ENCODE measurements around the gene DSP.
A peak's percentile ranks its signal among the peaks of the same experiment; 100 is the strongest.

The DSP gene

DNA sequence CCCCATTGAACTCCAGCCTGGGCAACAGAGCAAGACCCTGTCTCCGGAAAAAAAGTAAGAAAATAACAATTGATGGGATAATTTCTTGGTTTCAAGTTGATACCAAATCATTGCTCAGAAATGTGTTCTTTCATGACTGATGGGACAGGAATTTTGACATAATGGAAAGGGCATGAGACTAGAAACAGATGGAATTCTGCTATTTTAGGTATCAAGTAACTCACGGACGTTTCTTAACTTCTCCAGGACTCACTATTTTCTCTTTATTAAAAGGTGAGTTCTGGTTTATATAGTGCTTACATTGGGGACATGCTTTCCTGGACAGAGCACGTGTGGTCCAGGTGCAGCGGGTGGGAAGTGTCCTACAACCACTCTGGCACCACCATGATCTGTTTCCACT is 6.0 kb upstream of the DSP start:
- DNase-seq (ENCODE audit: low spot score), result no peak

DNA sequence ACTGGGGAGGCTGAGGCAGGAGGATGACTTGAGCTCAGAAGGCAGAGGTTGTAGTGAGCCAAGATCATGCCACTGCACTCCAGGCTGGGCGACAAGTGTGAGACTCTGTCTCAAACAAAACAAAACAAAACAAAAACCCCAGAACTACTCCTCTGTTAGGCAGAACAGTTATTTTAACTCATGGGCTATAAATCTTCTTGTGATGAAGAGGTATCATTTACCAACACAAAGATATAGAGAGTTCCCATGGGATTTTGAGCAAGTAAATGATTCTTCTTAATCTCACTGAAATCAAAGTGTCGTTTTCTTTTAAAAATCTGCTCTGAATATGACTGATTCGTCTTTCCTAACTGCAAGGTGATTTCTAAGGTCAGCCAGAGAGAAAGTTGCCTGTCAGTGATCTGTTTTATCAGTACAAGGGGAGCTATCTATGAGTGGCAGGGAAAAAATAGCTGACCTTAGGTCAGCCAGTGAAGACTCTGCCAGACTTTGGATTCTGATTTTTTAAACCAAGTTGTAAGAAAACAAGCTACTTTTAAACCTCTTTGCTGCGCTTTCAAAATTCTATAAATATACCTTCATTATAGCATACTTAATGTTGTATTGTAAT is 3.8 kb upstream of the DSP start:
- DNase-seq (ENCODE audit: low spot score), result no peak

DNA sequence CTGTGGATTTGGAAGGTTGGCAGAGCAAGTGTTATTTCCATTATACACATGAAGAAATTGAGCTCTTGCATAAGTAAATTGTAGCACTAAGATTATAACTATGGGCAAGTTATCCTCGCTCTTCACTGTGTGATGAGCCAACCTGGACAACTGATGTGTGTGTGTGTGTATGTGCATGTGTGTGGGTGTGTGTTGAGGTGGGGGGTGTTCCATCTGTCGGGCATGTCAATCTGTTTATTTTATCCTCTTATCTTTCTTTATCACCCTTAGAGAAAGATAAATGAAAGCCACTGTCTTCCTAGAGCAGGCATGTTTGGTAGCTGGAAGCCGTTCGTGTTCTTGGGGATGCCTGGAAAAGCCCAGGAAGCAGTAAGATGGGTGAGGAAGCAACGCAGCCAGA is 3.0 kb upstream of the DSP start:
- DNase-seq (ENCODE audit: low spot score), result no peak

DNA sequence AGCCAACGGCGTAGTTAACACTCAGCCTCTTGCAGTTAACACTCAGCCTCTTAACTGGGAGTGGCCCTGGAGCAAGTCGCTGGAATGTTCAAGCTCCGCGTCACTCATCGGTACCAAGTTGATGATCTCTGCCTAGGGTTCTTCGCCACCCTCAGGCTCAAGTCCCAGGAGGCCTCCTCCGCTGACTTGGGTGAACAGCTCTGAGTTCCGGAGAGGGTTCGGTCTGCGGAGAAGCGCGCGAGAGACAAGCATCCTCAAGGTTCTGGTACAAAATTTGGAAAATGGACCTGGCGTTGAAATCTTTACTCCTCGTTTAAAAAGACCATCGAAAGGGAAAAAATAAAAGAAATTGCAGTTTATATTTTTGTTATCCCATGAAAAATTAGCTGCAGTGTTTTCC is 876 bp upstream of the DSP start:
- no peak for DNase-seq (ENCODE audit: low spot score)

DNA sequence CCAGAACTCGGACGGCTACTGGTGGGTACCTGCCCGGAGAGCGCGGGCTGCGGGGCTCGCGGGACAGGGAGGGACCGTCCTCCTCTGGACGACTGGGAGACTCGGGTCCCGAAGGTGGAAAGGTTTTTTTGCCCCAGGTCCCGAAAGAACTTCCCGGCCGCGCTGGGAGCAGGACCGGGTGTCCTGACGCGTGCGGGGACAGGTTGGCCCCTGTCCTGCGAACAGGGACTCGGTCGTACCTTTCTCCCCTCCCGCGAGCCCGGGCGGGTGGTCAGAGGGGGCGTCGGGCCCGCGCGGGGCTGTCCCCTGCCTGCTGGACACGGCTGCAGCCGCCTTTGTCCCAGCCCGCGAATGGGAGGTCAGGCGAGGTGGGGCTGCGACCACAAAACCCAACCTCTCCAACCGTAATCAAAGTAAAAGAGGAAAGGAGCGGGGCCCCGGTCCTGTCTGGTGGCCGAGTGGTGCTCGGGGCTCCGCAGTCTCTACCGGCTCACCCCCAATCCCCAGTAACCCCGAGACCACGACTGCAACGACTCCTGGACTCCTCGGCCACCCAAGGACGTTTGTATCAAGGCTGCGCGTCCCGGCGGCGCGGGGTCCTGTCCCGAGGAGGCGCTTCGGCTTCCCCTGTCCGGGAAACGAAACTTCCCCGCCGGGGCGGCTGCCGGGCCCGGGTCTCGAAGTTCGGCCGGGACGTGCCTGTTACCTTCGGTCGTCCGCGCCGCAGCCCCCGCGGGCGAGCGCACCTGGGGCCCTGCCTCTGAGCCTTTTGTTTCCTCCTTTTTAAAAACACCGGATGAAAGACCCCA is 798 bp downstream of the DSP start:
- peak; percentile 58 for DNase-seq (ENCODE audit: low spot score)

DNA sequence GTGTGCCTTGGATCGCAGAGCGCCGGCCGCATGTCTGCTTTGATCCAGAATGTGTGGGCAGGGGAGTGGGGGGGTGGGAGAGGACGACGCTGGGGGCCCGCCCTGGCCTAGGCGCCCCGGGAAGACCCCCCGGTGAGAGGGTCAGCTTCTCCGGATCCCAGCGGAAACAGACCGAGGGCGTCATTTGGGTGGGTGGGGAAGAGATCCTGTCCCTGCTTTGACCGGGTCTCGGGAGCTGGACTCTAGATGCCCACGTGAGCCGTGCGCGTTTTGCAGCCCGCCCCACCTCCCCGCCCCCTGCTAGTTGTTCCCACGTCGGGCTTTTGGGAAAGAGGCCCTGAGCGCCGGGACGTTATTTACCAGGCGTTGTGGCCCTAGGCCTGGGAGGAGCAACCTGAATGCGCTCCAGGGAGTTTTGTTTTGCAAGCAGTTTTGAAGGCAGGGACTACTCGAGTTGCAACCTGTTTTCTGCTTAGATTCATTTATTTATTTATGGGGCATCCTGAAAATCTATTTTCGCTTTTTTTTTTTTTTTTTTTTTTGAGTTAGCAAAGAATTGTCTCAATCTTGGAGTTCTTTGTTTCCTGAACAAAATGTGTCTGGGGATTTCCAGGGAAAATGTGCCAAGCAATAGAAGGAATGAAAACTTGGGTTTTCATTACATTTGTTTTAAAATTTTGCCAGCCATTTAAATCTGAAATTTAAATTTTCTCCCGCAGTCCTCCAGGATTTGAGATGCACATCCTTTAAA is 1.6 kb downstream of the DSP start:
- DNase-seq (ENCODE audit: low spot score), result peak; percentile 73

DNA sequence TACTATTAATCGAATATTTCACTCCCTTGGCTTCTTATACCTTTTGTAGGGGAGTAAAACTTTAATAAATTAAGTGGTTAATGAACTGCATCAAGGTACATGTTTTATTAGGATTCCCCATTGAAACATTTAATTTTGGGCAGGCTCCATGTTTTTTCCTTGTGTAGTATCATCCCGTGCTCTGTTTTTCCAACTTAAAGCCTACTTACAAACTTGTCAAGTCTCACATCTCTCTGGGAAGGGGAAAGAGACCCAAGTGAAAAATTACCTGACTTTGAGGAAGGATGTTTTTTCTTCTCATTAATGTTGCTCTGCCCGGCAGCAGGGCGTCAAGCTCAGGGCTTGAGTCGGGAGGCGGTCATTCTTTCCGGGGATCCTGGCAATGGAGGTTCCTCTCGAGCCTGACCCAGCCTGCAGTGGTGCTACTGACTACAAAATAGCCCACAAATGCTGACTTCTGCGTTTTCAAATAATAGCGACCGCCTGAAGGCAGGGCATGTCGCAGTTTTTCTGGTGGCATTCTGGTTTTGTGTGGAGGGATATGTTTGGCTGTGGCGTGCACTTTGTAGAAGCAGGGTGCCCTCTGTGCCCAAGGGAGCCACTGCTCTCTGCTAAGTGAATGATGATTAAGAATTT is 2.4 kb downstream of the DSP start:
- no peak for DNase-seq (ENCODE audit: low spot score)

DNA sequence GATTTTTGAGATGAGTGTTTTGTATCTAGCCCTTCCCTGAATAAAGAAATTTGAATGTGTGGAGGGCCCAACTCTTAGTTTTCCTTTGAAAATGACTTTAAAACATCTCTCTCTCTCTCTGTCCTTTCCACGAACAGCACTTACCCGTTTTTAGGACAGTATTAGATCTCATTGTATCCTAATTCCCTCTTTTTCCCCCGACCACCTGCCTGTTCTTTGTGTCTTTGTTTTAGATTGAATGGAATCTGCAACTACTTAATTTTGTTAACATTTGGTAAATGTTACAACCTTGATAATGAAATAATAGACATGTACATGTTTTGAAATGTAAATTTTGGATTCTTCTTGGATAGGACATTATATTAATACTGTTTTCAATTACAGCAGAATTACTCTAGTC is 3.1 kb downstream of the DSP start:
- DNase-seq (ENCODE audit: low spot score), result no peak

DNA sequence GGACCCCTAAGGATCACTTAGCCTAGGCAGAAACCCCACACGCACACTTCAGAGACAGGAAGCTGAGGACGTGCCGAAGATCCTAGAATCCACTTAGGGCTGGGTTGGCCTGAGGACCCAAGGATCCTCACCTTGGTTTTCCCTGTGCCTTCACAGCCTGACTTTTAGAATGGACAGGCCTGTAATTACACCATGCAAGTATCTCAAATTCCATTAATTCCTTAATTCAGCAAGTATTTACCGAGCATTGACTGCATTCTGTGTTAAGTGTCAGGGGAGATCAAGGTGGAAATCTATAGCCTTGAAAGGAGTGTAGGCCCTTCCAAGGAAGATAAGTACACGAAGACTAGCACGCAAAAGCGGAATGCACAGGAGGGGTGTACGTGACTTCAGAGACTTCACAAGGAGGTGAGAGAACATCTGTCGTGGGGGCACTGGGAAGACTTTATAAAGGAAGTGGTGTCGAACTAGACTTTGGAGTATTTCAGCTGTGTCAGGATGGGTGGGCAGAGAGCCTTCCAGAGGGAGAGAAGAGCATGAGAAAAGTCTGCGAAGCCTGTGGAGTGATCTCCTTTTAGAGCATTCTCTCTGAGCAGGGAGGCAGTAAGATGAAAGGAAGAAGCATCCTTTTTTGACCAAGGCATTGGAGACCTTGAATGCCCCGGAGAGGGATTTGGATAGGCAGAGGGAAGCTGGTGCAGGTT is 4.0 kb downstream of the DSP start:
- no peak for DNase-seq (ENCODE audit: low spot score)

DNA sequence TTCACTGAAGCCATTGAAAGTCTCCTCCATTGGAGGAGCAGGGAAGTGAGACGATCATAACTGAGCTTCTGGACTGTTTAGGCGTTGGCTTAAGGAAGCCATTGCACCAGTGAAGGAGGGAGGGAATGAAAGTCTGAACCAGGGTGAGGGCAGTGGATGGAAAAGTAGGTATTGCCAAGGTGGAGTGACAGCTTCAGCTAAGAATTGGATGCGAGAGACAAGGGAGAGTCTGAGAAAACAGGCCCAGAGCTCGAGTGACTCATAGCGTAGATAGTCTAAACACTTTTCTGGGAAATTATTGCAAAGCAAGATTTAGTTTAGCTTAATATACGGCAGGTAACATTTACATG is 4.5 kb downstream of the DSP start:
- DNase-seq (ENCODE audit: low spot score), result no peak

DNA sequence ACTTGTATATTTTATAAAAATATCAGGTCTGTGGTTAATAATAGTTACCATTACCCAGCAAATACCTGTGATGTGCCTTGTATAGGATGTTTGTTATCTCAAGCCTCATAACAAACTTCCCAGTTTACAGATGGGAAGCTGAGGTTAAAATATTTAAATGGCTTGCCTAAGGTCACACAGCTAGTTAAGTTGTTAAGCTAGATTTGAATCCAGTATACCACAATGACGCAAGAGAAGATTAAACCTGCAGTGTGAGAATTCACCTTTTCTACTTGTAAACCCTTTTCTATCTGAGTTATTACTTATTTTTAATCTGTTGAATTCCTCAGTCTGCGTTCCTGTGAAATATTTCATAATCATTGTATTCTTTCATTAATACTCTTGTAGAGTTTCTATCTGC is 4.9 kb downstream of the DSP start:
- DNase-seq (ENCODE audit: low spot score), result no peak

DNA sequence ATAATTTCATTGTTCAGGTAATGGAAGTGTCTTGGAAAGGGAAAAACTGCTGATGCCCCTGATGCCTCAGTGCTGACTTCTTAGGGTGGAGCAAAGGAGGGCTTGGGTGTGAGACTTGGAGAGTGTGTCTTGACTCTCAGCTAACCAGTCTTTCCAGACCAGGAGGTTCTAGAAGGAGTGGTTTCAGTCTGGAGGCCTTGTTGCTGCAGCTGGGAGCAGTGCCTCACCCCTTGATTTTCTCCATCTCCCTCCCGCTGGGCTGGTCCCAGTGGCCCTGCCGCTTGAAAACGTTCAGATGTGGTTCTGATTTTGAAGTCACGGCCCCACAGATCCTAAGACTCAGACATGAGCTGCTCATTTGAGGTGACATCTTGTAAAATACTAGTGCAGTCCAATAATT is 5.4 kb downstream of the DSP start:
- DNase-seq (ENCODE audit: low spot score), result no peak

DNA sequence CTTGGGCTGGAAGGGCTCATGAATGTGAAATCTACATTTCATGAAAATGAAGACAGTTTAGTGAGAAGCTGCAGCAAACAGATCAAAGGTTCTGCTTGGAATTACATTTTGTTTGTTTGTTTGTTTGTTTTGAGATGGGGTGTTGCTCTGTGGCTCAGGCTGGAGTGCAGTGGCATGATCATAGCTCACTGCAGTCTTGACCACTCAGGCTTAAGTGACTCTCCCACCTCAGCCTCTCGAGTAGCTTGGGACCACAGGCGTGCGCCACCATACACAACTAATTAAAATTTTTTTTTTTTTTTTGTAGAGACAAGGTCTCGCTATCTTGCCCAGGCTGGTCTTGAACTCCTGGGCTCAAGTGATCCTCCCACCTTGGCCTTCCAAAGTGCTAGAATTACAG is 5.8 kb downstream of the DSP start:
- no peak for DNase-seq (ENCODE audit: low spot score)

DNA sequence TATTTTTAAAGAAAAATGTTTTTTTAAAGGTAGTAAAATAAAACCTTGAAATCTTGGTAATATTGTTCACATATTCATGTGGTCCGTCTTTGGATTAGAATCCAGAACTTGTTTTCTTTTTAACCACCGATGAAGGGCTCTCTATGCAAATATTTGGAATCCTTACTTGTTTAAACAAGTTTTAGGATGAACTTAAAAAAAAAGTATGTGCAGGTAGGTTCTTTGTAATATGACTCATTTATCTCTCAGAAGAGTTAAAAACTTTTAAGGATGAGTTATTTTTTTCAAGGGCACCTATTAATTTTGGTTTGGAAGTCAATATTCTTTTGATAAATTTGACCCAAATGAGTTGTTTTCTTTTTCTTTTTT is 8.9 kb downstream of the DSP start:
- no peak for DNase-seq (ENCODE audit: low spot score)

DNA sequence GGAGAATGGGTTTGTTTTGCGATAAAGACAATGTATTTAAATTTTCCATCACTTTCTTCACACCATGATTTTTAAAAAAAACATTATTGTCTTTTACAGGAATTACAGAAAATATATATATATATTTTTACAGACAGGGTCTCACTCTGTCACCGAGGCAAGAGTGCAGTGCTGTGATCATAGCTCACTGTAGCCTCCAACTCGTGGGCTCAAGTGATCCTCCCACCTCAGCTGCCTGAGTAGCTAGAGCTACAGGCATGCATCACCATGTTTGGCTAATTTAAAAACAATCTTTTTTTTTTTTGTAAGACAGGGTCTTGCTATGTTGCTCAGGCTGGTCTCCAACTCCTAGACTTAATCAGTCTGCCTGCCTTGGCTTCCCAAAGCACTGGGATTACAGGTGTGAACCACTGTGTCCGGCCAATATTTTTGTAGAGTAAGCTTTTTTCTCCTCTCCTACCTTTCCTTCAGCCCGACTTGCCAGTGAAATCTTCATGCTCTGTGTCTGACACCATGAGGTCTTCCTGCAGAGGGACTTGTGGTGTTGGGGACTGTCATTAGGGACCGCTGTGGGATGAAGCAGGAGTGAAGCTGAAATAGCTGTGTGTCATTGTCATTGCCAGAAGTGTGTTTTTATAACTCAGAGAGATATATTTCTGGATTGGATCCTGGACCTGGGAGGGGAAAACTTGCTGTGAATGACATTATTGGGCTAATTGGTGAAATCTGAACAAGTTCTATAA is 13.2 kb downstream of the DSP start:
- DNase-seq (ENCODE audit: low spot score), result no peak

DNA sequence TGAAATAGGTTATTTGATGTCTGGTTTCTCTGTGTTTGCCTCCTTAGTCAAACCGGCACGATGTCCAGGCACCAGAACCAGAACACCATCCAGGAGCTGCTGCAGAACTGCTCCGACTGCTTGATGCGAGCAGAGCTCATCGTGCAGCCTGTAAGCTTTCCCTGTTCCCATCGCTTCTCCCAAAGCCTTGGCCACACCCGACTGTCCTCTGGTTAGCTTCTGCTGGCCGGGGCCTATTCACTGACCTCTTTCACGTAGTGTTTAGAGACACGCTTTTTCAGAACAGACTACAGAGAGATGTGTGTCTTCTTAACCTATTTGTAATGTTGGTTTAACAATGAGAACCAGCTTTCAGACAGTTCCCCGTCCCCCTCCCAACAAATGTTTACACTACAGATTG is 14.2 kb downstream of the DSP start:
- no peak for DNase-seq (ENCODE audit: low spot score)

DNA sequence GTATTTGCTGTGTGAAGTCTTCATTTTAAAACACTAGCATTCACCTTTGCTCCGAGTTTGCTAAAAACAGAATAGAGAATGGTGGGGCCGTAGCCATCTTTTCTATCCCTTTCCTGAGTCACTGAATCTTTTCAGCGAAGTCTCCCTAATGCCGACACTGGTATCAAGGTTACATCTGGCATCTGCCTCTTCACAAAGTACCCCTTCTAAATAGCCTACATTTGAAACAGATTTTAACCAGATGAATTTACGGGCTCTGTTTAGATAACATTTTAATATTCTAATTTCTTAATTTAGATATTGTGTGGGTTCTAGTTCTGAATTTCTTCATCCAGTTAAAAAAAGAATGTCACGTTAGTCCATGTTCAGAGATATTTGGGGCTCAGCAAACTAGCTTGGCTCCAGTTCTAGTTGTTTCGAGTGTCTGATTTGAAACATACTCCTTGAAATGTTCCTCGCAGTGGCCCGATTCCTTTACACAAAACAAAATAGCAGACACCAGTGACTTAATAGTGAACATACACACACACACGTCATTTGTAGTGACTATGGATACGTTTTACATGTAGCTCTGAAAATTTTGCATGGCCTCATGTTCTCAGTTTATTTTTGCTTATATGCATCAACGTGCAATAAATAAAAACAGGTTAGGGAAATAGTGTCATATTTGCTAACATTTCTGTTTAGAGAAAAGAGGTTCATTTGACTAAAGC is 15.1 kb downstream of the DSP start:
- no peak for DNase-seq (ENCODE audit: low spot score)

DNA sequence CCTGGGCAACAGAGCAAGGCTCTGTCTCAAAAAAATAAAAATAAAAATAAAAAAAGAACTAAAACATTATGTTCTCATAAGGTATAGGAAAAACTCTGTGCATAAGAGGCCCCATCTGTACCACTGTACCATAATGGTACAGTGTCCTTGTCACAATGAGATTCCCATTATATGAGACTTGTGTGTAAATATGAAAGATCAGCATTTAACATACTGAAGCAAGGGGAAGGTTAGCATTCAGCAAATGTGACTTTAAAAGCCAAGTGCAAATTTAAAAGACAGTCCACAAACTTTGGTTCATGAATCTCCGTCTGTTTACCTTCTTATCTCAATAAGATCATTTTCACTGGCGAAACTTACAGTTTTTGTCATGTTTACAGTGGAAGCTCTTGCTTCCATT is 16.2 kb downstream of the DSP start:
- no peak for DNase-seq (ENCODE audit: low spot score)

DNA sequence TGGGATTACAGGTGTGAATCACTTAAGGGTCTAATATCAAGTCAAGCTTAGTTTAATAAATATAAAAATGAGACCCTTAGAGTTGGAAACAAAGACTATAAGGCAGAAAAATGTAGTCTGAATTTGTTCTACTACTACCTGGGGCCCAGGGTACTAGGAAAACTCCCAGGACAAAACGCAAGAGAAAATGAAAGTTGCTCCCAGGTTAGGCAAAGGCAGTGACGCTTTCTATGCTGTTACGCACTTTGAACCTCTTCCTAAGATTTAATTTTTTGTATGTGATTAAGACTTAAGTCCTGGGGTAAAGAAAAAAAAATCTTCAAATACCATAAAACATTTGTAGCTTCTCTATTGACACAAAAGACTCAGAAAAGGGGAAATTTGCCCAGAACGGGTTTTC is 17.3 kb downstream of the DSP start:
- DNase-seq (ENCODE audit: low spot score), result no peak

DNA sequence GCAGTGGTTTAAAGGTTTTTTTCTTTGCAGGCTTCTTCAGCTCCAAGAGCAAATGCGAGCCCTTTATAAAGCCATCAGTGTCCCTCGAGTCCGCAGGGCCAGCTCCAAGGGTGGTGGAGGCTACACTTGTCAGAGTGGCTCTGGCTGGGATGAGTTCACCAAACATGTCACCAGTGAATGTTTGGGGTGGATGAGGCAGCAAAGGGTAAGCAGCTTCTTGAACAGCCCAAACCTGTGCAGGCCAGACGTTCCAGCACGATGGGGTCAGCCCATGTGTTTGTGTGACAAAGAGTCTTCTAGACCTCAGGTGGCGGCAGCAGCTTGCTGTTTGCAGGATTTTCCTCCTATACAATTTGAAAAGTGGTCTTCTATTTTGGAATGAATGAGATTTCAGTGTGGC is 17.7 kb downstream of the DSP start:
- DNase-seq (ENCODE audit: low spot score), result no peak
